Inferior parietal cortex (tissue), 1 donor: ENCODE results near the gene ASL.
"Not testable (repeated sequence)": the region's sequence is repeated elsewhere in the genome, so short reads cannot be mapped to it uniquely, and the experiment has no call there.

Experiments
- DNase-seq: peaks from one replicate; pipeline ENCODE4 v3.0.0-alpha.2; 2016; ENCODE audit errors: extremely low spot score

Gene ASL

DNA sequence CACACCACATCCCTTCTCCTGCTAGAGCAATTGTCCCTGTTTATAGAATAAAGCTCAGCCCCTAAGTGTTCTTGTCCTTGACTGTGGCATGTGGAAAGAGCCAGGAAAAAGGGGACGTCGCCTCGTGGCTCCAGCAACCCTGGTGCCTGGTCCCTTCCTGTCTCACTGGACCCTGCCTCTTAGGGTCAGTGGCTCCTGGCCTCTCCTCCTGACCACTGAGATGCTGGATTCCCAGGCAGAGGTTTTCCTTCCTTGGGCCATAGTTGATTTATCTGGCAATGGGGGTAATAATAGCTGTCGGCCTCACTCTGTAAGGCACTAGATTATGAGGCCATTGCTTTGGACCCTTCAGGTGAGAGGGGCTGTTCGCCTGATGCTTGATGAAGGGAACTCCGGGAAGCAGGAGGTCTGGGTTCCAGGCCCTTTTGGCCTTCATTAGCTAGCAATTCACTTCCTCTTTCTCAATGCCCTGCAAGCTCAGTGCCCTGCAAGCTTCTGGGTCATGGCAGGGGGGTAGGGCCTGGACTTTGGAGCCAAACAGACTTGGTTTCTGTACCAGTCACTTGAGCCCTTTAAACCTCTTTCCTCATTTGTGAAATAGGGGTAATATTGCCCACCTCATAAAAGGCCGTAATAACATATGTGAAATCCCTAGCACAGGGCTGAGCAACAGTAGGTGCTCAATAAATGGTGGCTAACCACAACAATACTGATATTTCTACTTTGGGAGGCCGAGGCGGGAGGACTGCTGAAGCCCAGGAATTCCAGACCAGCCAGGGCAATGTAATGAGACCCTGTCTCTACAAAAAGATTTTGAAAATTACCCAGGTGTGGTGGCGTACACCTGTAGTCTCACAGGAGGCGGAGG is 1.1 kb downstream of the ASL start:
- no peak for DNase-seq

- DNase-seq: no peak
Measured at GRCh38 chr7:66078067-66078466, 2.4 kb downstream of the ASL start.

DNA sequence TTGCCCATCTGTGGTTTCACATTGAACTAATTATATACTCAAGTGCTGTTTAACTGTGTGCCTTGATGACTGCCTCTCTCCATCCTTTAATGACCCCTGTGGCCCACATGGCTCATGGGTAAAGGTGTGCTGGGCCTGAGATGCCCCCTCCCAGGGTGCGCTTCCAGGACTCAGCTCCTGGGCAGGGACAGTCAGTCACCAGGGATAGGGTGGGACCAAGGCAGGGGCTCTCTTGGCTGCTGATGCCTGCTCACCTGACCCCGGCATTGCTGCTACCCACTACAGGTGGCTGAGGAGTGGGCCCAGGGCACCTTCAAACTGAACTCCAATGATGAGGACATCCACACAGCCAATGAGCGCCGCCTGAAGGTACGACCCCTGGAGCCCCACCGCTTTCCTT is 6.5 kb downstream of the ASL start:
- no peak for DNase-seq

GRCh38 chr7:66082886-66083415 is 7.3 kb downstream of the ASL start:
- DNase-seq: no peak

GRCh38 chr7:66083677-66084076 is 8.1 kb downstream of the ASL start:
- no peak for DNase-seq

GRCh38 chr7:66088861-66089838 is 13.5 kb downstream of the ASL start:
- no peak for DNase-seq

DNA sequence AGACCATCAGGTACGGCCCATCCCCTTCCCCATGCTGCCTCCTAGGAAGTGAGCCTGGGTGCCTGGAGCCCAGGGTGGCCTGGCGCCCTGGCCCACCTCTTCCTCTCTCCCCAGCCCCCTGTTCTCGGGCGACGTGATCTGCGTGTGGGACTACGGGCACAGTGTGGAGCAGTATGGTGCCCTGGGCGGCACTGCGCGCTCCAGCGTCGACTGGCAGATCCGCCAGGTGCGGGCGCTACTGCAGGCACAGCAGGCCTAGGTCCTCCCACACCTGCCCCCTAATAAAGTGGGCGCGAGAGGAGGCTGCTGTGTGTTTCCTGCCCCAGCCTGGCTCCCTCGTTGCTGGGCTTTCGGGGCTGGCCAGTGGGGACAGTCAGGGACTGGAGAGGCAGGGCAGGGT is 17.0 kb downstream of the ASL start:
- no peak for DNase-seq

DNA sequence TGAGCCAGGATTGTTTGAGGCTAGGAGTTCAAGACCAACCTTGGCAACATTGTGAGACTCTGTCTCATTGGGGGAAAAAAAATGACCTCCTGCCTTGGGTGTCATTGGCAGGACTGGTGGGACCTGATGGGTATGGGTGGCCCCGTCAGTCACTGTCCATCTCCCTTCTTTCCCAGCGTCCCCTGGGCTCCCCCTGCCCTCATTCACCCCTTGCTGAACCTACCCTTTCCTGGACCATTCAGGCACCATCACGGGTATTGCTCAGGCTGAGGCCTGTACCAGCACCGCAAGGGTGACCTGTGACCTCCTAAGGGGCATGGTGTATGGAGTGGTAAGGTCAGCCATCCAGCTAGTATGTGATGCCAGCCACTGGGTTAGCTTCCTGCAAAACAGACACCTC is 19.4 kb downstream of the ASL start:
- DNase-seq: no peak

GRCh38 chr7:66099232-66099550 is 23.6 kb downstream of the ASL start:
- no peak for DNase-seq

GRCh38 chr7:66099551-66100407 is 24.2 kb downstream of the ASL start:
- DNase-seq: peak; percentile 53

- DNase-seq: no peak
Measured at GRCh38 chr7:66100408-66101050, 24.9 kb downstream of the ASL start.

GRCh38 chr7:66102168-66102567 is 26.5 kb downstream of the ASL start:
- DNase-seq: not testable (repeated sequence)

GRCh38 chr7:66103994-66104393 is 28.4 kb downstream of the ASL start:
- not testable (repeated sequence) for DNase-seq

DNA sequence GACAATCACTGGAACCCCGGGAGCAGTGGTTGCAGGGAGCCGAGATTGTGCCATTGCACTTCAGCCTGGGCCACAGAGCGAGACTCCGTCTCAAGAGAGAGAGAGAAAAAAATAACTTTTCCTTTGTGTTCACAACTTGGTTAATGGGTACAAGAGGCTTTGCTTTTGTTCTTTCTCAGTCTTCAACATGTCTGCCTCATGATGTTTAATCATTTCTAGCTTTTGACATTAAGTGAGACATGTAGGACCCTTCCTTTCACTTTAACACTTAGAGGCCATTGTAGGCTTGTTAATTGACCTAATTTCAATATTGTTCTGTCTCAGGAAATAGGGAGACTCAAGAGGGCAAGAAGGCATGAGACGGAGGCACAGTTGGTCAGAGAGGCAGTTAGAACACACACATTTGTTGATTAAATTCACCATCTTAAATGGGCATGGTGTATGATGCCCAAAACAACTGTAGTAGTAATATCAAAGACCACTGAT is 29.7 kb downstream of the ASL start:
- no peak for DNase-seq

GRCh38 chr7:66108410-66108809 is 32.8 kb downstream of the ASL start:
- not testable (repeated sequence) for DNase-seq

GRCh38 chr7:66110856-66111255 is 35.2 kb downstream of the ASL start:
- DNase-seq: no peak

DNA sequence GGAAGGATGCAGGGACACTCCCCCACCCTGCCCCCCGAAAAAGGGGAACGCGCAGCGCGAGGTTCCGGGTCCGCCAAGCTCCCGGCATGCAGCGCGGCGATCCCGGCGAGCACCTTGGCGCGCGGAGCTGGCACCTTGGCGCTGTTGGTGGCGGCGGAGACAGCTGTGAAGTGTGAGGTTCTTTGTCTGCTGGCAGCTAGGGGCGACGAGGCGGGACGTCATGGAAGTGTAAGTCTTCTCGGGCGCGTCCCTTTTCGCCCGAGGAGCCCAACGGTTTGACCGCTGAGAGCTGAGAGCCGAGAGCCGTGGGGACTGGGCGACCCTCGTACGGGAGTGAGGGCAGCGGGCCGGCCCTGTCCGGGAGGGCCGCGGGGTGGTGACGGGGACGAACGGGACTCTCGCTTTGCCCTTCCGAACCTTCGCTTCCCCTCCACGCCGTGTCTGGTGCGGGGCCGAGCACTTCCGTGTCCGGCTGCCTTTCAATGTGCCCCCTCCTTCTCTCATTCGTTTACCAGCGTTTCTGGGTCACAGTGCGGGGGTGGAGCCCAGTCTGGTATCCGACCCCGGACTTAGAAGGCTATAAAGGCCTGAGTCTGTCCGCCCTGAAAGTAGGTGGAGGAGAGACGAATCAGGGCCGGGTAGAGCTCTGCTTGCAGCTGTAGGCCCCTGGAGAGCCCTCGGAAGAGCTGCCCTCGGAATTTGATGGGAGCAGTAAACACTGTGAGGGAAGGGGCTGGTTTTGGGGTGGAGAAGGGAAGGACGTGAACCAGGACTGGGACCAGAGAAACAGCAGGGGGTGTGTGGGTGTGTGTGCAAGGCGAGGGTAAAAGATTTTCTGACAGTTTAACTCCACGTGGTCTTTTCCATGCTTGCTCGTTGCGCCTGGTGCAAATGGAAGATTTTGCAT is 39.4 kb downstream of the ASL start, which contains the start of gene CRCP:
Gene CRCP, plus strand, starts transcription at position 105 of the 907 bp plus-strand sequence. Its CDS starts 116 bp downstream, at position 221.
- DNase-seq: peak; percentile 76

DNA sequence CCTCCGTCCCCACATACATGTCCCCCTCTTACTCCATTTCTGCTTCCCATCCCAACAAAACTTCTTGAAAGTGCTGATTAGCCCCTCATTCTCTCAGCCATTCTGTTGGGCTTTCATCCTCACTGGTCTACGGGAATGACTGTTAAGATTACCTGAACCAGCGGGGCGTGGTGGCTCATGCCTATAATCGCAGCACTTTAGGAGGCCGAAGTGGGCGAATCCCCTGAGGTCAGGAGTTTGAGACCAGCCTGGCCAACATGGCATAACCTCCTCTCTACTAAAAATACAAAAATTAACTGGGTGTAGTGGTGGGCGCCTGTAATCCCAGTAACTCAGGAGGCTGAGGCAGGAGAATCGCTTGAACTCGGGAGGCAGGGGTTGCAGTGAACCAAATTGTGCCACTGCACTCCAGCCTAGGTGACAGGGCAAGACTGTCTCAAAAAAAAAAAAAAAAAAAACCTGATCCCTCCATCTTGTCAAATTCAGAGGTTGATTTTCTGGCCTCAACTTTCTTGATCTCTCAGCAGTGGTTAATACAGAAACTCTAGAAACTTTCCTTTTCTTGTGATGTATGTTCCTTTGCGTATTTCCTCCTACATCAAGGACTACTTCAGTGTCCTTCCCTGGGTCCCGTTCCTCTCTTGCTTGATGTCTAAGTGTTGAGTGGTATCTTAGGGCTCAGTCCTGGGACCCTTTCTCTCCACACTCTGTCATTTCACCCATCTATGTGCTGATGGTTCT is 41.2 kb downstream of the ASL start:
- not testable (repeated sequence) for DNase-seq

- no peak for DNase-seq
Measured at GRCh38 chr7:66118603-66119002, 43.0 kb downstream of the ASL start.
